ENCODE results near the gene BARD1. TPM values are rescaled to one million over a fixed set of nuclear protein-coding genes. Genes with fewer than 3 reads are reported as not detected.
A peak's percentile ranks its signal among the peaks of the same experiment; 100 is the strongest.

BARD1 gene
- total RNA-seq, 3 donors from 2014 or later, result 4.3 to 27.8 (median 16.7) TPM

- Histone ChIP-seq H3K4me1 (no peaks in the 10 kb centered on the region), H3K4me3 (no peak overlapping the region), H3K27me3 (no peaks in the 10 kb centered on the region), H3K27ac (no peak overlapping the region), H3K9me3 (peaks cover 4 to 6% of the 10 kb centered on the region in 2 donors), H3K36me3 (no peaks in the 10 kb centered on the region)
- intact Hi-C loops (cut with DNase I; ENCODE audit: low total_unique reads), result no loop called here
- TF ChIP-seq CTCF (IDR thresholded peaks at IDR 0.05), result no peak
- no peak for TF ChIP-seq POLR2AphosphoS5 (IDR thresholded peaks at IDR 0.05)
- TF ChIP-seq POLR2A (IDR thresholded peaks at IDR 0.05), result no peak
- DNase-seq (ENCODE audit: low spot score in 2 of 2), result no peak
These were observed 28.0 kb upstream of the BARD1 start for GRCh38 chr2:214837466-214837865.

DNA sequence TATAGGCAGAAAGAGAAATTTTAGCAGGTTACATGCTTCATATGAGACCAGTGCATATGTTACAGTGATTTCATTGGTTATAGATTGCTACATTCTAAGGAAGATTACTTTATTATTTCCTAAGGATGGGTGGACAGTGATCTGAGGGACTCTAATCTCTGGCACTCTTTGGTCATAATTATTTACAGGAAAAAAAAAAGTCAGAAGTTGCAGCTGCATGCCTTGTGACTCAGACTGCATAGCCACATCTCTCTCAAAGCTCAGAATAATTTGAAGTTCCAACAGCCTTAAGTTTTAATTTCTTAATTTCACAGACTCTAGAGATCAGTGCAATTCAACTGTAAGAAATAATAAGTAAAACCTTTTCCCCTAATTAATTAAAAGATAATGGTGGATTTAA is 27.1 kb upstream of the BARD1 start:
- H3K9me3 ChIP-seq, result peaks cover 4 to 6% of the 10 kb centered on the region in 2 donors
- H3K36me3 ChIP-seq, result no peaks in the 10 kb centered on the region
- no peak for DNase-seq (ENCODE audit: low spot score in 2 of 2)
- H3K4me1 ChIP-seq, result no peaks in the 10 kb centered on the region
- TF ChIP-seq CTCF (IDR thresholded peaks at IDR 0.05), result no peak
- TF ChIP-seq POLR2AphosphoS5 (IDR thresholded peaks at IDR 0.05), result no peak
- no peak for TF ChIP-seq POLR2A (IDR thresholded peaks at IDR 0.05)
- no peak overlapping the region for H3K27ac ChIP-seq
- H3K4me3 ChIP-seq, result no peak overlapping the region
- H3K27me3 ChIP-seq, result no peaks in the 10 kb centered on the region
- intact Hi-C loops (cut with DNase I; ENCODE audit: low total_unique reads), result no loop called here

DNA sequence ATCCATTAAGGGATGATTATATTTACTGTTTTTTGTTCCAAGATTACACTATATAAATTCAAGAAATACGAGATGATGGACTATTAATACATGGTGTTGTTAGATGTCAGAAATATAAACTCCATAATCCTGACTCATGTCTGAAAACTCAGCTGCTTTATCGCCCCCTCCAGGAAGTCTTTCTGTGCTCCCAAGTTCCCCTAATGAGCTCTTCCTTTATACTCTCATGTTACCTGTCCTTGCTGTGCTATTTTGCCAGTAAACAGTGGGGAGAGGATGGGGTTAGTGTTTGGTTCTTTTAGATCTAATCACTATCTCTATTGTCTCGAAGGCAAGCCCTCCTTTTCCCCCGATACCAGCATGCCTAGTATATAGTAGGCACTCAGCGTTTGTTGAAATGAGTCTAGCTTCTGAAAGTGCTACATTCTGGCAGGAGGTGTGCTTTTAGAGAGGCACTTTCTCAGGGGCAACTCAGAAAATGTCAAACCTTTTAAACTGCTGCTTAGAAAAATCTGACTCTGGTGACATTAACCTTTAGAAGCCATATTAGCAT is 21.4 kb upstream of the BARD1 start:
- DNase-seq (ENCODE audit: low spot score in 2 of 2), result no peak
- intact Hi-C loops (cut with DNase I; ENCODE audit: low total_unique reads), result no loop called here
- H3K27me3 ChIP-seq, result no peaks in the 10 kb centered on the region

DNA sequence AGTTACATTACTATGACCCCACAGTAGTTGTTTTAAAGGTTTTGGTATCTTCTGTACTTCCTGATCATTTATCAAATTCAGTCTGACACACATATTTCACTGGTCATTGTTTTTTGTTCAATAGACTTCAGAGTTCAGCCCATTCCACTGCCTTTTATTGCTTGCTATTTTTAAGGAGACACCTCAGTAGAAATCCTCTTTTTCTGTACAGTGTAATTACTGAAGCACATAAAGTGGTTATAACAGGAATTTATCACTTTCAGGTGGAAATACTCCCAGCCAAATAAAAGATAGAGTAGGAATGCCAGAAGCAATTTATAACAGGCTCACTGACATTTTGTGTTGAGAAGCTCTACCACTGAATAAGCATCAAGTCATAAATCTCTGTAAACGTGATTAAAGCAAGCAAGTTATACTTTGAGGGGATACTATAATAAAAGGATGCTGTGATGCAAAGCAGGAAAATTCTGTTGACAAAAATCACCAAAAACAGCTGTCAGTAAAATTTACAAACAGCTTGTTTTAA is 6.6 kb upstream of the BARD1 start:
- intact Hi-C loops (cut with DNase I; ENCODE audit: low total_unique reads), result no loop called here
- no peaks in the 10 kb centered on the region for H3K9me3 ChIP-seq
- no peak overlapping the region for H3K4me3 ChIP-seq
- no peak for DNase-seq (ENCODE audit: low spot score in 2 of 2)
- no peak overlapping the region for H3K27ac ChIP-seq
- H3K4me1 ChIP-seq, result no peaks in the 10 kb centered on the region
- TF ChIP-seq CTCF (IDR thresholded peaks at IDR 0.05) (no peak), POLR2AphosphoS5 (IDR thresholded peaks at IDR 0.05) (no peak), POLR2A (IDR thresholded peaks at IDR 0.05) (no peak)
- no peaks in the 10 kb centered on the region for H3K27me3 ChIP-seq
- H3K36me3 ChIP-seq, result no peaks in the 10 kb centered on the region

More for the DNA sequence above, 21.4 kb upstream of the BARD1 start:
- no peaks in the 10 kb centered on the region for H3K4me1 ChIP-seq
- no peak overlapping the region for H3K4me3 ChIP-seq
- no peak for TF ChIP-seq POLR2A (IDR thresholded peaks at IDR 0.05)
- peak in 1 of 3 donors; percentile 10 for TF ChIP-seq CTCF (IDR thresholded peaks at IDR 0.05)
- no peaks in the 10 kb centered on the region for H3K36me3 ChIP-seq
- no peak overlapping the region for H3K27ac ChIP-seq
- no peaks in the 10 kb centered on the region for H3K9me3 ChIP-seq

DNA sequence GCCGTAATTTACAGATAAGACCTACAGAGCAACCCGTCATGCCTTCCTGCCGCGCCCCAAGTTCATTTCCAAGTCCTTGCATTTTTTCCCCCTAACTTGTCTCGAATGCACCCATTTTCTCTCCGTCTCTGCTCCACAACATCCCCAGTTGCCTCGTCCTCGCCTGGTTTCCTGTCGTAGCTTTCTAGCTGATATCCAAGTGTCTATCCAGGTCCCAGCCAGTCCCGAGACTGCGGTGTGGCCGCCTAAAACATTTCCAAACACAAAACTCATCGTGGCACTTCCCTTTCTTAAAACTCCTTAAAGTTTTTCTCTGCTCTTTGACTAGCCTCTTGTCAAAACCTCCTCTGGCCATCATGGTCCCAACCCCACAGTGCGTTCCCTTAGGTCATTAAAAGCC is 1.2 kb upstream of the BARD1 start:
- no peak for DNase-seq (ENCODE audit: low spot score in 2 of 2)
- Histone ChIP-seq H3K4me1 (no peaks in the 10 kb centered on the region), H3K27ac (peak overlapping the region in 1 of 2 donors; percentile 86), H3K4me3 (peak overlapping the region; percentile 60 to 94 (median 62)), H3K27me3 (no peaks in the 10 kb centered on the region), H3K36me3 (no peaks in the 10 kb centered on the region), H3K9me3 (no peaks in the 10 kb centered on the region)
- TF ChIP-seq POLR2AphosphoS5 (IDR thresholded peaks at IDR 0.05), result no peak
- TF ChIP-seq CTCF (IDR thresholded peaks at IDR 0.05), result no peak
- no peak for TF ChIP-seq POLR2A (IDR thresholded peaks at IDR 0.05)
- intact Hi-C loops (cut with DNase I; ENCODE audit: low total_unique reads), result no loop called here

Data from breast epithelium (tissue), 4 donors.